NOMO-1 (cell line): ENCODE data around the gene C1QTNF12.
A peak's percentile ranks its signal among the peaks of the same experiment; 100 is the strongest.

ENCODE experiments used
- DNase-seq, 2 experiments: peaks; one replicate each; lab custom pipeline; 2025; ENCODE audit not compliant: unreplicated experiment in 2 of 2; lab: John Stamatoyannopoulos, UW

Gene C1QTNF12

DNA sequence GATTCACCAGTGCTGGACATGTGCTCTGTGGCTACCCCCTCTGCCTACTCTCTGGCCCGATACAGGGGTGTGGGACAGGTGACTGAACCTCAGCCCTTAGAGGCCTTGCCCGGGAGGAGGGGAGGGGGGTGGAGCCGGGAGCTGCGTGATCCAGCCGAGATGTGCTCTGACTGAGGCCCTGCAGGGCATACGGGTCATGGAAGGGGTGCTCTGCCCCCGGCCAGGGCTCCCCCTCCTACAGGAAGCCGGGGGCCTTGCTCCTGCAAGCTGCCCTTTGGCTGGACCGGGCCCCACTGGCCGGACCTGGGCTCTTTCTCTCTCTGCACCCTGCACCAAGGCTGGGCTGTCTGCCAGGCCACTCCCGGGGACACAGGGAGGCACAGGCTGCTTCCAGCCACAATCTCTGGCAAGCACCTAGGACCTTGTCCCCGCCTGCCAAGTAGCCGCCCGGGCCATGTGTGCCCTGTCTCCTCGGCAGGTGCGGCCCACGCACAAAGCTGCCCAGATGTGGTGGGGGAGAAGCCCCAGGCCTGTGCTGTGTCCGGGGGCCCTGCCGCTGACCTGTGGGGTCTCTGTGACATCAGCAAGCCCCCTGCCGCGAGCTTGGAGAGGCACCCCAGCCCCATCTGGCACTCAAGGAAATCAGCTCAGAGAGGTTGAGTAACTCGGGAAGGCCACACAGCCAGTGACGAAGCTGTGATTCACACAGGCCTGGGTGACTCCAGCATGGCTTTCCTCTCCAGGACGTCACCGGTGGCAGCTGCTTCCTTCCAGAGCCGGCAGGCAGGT is 35.2 kb upstream of the C1QTNF12 start:
- DNase-seq = no peak

DNA sequence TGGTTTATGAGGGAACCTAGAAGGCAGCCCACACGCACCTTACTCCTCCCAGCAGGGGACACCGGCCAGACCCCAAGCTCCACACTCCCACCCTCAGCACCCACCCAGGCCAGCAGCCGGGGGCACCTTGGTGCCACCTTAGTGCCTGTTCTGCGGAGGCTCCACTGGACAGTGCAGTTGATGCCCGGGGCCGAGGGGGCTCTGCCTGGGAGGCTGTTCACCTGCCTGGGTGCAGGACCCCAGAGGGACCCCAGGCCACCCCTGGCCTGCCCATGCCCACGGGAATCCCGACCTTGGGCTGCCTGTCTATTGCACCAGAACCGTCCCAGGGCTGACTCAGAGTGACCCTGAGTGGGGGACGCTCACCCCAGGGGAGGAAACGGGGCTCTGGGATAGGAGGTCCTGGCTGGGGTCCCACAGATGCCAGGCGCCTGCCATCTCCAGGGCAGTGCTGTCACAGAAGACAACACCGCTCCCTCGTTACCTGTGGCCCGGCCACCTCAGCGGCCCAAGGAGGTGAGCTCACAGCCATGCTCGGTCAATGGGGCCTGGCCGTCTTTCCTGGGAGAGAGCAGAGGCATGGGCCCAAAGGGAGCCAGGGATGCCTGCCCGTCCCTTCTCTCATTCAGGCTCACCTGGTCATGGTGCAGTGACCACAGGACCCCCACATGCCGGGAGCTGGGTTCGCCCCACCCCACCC is 34.4 kb upstream of the C1QTNF12 start:
- no peak for DNase-seq

DNA sequence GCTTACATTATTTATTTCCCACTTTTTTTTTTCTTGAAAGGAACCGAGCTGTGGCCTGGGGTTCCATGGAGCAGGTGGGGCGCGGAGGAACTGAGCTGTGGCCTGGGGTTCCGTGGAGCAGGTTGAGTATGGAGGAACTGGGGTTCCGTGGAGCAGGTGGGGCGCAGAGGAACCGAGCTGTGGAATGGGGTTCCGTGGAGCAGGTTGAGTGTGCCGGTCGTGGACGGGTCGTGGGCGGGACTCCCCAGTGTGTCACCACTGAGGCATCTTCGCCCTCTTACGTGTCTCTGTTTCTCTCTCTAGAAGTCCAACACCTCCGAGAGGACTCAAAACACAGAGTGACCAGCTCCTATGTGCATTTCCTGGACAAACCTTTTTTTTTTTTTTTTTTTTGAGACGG is 32.5 kb upstream of the C1QTNF12 start:
- DNase-seq = no peak

DNA sequence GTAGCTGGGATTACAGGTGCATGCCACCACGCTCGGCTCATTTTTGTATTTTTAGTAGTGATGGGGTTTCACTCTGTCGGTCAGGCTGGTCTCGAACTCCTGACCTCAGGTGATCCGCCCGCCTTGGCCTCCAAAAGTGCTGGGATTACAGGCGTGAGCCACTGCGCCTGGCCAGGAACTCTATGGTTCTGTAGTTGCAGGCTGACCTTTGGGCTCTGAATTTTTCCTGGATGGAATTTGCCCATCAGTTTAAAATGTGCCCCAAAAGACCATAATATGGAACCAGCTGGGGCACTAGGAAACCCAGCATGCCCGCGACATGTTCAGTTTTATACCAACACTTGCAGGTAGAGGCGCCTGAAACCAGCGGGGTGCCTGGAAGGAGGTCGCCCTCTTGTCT is 32.1 kb upstream of the C1QTNF12 start:
- no peak for DNase-seq

DNA sequence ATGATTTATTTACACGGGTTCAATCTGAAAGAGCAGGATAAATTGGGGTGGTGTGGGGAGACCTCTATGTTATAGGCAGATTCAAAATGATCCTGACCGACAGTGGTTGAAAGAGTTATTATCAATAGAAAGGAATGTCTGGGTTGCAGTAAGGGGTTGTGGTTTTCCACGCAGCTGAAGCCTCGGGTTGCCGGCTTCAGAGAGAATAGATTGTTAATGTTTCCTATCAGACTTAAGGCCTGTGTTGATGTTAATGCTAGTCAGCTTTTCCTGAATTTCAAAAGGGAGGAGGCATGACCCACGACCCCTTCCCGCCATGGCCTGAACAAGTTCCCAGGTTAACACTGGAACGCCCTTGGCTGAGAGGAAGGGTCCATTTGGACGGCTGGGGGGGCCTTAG is 29.3 kb upstream of the C1QTNF12 start:
- no peak for DNase-seq

DNA sequence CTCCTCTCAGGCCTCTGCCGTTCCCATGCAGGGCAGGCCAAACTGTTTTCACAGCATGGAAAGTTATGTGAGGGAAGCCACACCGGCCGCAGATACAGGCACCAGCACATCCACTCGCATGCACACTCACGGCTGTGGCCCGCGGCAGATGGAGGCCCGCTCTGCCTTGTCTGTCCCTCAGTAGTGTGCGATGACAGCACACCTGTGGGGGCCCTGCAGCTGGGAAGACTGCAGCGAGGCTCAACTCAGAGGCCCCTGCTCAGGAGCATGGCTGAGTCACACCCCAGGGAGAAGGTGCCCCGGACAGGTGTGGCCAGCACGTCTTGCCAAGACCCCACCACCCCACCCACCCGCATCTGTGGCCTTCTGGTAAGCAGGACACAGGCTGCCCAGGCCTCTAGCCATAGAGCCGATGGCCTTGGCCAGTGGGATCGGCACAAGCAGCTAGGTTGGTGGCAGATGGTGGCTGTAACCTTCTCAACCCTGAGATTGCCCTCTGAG is 28.5 kb upstream of the C1QTNF12 start:
- no peak for DNase-seq

DNA sequence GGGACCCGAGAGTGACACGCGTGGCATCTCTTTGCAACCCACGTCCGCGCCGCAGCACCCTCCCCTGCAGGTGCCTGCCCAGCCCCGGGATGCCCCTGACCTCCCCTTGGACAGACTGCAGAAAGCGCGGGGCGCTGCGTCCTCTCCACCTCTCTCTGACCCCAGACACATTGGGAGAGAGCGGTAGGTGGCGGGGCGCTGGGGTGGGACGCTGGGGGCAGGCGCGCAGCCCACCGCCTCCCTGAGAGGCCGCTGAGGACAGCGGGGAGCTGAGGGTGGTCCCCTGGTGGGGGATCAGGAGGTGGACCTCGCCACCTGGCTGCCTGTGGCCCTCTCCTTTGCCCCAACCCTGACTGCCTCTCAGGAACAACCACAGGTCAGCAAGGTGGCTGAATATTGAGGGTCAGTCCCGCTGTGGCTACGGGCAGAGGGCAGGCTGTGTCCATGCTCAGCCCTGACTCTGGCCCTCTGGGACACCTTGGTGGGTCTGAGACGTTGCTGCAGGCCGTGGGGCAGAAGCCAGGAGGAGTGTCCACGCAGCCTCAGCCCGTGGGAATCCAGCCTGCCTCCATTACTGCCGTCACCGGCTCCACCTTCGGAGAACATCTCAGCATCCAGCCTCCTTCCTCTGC is 27.9 kb upstream of the C1QTNF12 start:
- no peak for DNase-seq

DNA sequence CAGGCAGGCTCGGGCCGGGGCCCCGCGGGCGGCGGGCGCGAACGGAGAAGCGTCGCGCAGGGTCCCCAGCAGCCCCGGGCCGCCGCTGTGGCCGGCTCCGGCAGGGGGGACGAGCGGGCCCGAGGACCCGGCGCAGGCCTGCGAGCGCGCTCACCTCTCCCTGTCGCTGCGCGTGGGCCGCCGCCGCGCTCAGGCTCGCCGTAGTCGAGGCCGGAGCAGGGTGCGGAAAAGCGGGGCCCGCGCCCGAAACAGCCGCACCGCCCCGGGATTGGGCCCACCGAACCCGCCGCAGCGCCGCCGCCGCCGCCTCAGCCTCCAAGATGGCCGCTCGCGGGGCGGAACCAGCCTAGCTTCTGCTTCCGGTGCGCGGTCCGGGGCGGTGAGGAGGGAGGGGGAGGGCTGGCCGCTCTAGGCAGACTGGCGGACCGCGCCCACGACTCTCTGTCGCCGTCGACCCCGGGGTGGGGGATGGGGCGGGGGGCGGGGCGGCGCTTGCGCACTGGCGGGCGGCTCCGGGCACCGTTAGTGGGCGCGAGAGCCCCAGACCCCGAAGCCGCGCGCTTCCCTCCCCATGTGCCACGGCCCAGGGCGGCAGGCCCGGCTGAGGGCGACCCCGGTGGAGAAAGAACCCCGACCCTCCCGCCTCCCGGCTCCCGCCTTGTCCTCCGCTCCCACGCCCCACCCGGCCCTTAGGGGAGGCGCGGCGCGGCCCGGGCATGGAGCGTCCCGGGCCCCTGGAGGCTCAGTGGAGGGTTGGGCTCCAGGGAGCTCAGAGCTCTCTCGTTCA is 27.2 kb upstream of the C1QTNF12 start, which contains the start of gene UBE2J2:
TSS of gene UBE2J2 (minus strand) at position 343 of the 787 bp plus-strand sequence. CDS start 5,862 bp downstream, outside the sequence.
- DNase-seq = peak; percentile 82 to 83

DNA sequence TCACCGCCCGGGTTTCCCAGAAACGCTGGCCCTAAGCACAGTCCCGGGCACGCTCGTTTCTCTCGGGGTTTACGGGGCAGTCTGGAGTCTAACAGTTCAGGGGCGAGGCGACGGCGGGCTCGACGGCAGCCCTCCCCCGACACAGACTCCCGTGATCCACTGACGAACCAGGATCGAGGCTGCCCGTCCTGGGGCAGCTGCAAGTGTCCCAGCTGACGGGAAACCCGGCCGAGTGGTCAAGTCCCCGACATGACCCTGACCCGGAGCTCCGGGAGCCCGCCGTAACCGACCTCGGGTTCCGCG is 26.6 kb upstream of the C1QTNF12 start:
- no peak for DNase-seq

DNA sequence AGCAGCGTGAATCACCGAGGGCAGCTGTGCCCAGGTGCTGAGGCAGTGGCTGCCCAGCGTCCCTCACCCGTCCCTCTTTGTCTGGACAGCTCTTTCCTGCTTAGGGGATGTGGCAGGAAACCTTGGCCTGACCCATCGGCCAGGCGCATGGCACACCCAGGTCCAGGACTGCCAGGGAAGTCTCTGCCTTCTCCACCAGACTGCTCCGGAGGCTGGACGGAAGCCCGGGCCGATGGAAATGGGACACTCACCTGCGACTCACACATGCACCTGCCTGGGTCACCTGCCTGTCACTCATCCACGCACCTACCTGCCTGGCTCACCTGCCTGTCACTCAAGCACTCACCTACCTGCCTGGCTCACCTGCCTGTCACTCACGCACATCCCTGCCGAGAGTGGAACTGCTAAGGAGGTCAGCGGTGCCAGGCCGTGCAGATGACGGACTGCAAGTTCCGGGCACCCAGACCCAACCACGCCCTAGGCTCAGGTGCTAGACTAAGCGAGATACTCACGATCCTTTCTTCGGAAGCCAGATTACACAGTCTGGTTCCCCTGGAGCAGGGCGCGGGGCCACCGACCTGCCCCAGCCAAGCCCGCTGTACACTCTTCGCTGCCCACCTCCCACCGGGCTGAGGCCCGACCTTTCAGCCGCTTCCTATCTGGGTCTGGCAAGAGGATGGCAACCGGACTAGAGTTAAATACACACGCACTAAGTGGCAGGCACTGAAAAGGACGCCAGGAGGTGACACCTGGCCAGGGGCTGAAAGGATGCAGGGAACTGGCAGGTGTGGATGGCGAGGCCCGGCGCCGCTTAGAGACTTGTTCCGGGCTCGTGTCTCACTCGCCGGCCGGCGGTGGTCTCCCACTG is 26.1 kb upstream of the C1QTNF12 start:
- peak in 1 of 2 experiments; percentile 7 for DNase-seq

DNA sequence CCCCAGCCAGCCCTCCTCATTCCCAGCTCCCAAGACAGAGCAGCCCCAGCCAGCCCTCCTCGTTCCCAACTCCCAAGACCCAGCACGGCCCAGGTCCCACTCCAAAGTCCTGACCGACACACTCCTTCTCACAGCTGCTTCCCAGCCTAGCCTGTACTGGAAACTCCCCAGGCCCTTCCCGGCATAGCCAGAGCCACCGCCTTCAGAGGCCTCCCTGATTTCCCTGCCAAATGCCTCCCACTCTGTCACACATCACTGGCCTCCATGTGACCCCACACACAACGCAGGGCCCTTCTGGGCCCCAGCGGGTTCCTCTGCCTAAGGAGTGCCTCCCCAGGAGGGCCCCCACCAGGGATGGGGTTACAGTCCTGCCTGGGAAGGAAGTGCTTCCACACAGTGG is 24.3 kb upstream of the C1QTNF12 start:
- DNase-seq = no peak

DNA sequence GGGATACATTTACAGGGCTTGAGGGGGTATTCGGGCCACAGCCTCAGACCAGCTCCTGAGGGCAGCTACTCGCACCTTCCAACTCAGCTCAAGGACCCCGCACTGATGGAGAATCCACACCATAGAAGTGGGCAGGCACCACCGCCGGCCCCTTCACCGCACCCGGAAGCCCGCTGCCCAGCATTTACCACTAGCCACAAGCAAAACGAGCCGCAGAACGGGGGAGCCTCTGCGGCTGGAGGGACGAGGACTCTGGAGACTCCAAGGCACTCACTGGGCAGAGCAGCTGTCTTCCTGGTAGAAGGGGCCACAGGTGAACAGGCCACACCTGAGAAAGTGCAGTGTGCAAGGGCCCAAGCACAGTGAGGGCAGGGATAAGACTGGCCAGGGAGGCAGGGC is 21.8 kb upstream of the C1QTNF12 start:
- DNase-seq = no peak

DNA sequence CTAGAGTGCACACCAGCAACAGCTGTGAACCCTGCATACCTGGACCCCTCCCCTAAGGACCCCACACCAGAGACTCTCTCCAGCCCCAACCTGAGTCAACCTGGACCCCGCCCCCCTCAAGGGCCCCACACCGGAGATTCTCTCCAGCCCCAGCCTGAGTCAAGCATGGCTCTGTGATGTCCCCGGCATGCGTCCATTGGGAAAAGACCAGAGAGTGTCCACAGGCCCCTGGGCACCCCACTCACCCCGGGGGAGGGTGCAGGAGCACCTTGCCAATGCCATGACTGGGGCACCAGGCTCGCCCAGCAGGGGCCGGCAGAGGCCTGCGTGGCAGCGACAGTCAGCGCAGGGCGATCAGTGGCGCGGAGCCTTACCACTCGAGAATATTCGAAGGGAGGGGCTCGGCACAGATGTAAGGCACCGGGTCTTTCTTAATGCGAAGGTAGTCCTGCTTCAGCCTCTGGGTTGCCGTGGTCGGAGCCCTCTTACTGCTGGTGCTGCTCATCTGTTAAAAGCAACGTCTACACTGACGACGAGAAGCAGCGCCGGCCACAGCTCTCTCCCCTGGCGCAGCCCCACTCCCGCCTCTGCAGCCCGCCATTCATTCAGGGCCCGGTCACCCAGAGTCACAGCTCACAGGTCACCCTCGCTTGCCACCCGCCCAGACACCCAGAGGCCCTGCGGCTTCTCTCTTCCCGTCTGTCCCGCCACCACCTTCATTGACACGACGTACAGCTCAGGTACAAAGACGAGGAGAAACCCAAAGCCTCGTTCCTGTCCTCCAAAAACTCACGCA is 21.2 kb upstream of the C1QTNF12 start:
- DNase-seq = no peak

DNA sequence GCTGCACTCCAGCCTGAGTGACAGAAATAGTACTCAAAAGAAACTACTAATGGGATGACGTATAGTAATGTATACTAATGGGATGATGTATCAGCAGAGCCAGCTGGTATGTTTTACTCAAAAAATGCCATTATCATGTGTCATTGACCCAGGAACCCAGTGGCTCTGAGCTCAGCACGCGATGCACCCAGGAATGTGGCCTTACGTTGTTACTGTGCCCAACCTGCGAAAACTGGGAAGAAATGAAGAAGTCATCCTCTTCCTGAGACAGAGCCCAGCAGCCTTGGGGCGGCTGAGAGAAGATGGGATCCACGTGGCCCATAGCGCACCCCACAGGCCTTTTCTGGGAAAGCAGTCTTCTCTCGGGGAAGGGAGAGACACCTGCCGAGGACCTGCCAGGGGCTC is 18.3 kb upstream of the C1QTNF12 start:
- no peak for DNase-seq

DNA sequence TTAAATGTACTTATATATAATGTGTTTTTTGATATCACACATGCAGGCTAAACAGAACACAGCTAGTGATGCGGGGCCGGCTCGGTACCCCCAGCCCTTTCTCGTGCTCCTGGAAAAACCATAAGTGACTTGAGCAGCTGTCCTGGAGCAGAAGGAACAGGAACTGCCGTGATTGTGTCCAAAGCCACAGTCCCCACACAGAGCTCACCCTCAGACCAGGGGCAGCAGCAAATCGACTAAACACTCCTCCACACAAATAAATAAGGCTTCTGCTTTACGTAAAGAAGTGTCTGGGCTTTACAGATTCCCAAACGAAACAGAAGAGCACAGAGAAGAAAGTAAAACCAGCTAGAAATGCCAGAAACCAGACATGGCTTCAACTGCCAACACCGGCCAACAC is 17.5 kb upstream of the C1QTNF12 start:
- DNase-seq = no peak

DNA sequence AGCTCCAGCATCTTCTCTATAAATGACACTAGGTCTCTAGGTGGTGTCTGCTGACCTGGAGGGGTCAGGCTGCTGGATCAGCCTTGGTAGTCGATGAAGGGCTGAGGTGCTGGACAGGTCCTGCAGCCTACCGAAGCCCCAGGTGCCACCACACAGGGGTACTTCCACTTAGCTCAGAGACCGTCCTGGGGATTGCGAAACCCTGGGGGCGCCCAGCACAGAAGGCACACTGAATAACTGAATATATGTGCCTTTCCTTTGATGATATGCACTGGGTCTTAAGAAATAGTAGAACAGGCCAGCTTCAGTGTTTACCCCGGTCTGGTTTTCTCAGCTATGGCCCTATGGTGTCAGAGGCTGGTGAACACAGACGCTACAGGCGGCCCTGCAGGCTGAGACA is 16.2 kb upstream of the C1QTNF12 start:
- DNase-seq = no peak

DNA sequence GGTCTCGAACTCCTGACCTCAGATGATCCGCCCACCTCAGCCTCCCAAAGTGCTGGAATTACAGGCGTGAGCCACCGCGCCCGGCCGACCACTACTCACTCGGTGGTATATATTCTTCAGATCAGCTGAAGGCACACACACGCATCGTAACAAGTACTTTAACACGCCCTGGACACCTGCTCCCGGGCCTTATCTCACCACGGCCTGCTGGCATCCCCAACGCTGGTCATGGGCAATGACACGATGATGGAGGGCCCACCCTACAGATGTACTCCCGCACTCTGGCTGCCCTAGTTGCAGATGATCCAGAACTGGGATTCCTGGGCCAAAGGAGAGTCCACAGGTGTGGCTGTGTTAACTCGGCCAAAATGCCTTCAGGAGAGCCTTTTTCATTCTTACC is 15.5 kb upstream of the C1QTNF12 start:
- no peak for DNase-seq

DNA sequence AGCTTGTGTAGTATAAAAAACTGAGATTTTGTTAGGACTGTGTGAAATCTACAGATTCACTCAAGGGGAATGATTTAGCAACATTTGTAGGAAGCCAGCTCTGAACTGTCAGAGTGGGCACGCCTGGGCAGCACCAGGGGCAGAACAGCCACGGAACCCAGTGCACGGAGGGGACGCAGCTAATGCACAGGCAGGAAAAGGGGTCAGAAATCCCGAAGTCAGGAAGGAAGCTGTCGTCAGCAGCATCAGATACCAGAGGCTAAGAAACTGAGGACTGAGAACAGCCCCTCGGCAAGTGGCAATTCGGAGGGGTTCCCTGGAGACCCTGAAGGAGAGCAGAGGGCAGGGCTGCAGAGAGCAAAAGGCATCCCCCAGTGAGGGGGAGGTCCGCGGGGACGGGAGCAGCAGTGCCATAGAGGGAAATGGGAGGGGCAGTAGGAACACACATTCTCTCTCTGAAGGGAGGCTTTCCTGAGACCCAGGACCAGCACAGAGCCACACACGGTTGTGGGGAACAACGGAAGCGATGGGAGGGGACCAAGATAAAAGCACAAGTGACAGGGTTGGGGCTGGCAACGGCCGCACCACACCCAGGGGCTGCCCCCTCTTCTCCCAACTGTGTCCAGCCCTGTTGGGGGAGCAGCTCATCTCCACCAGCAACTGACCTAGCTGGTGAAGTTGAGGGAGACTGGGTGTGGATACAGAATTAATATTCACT is 14.5 kb upstream of the C1QTNF12 start:
- no peak for DNase-seq
